ENCODE data around the gene LCMT1. TPM values are rescaled to one million over a fixed set of nuclear protein-coding genes. Genes with fewer than 3 reads are reported as not detected.

LCMT1 gene
- total and polyA plus RNA-seq, 2 of the 4 experiments (the other 2 are of a cell fraction) = 33.1 to 60.4 TPM

DNA sequence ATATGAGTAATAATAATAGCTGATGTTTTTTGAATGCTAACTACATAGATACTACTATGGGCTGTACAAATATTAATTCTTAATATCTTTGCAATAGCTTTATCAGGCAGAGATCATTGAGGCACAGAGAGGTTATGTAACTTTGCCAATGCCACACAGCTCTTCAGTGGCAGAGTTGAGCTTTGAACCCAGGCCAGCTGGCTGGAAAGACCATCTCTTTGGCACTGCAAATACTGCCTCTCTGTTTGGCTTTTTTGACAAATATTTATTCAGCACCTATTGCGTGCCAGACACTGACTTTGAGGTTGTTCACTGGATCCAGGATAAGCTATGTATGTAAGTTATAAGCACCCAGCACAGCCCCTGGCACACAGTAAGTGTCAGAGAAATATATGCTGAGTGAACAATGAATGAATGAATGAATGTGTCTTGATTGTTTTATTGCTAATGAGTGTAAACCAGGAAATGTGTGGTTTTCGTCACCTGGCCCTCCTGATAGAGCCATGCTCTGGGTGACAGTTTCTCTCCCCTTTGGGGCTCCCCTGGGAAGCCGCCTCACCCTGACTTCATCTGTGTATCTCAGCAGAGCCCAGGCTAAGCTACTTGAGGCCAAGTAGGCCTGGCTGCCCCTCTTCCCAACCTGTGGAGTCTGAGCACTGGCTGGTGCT, 107.7 kb downstream of the LCMT1 start:
- POLR2A ChIA-PET (ENCODE audit: unreplicated experiment) = no interaction called here
- no peak for ATAC-seq (ENCODE audit: low read depth)

More for the DNA sequence above, 107.7 kb downstream of the LCMT1 start:
- H2AFZ ChIP-seq (replicated peaks; ENCODE audit: low read length, poor library complexity) = no peak overlapping the region
- no peak overlapping the region for H2AK5ac ChIP-seq (ENCODE audit: low read depth, low read length)
- BruUV-seq (replicated peaks) = no TSS peak
- no peak overlapping the region for H3K4me3 ChIP-seq (ENCODE audit: insufficient read depth, low read depth, low read length)
- H3K9me1 ChIP-seq (ENCODE audit: insufficient read depth, low read length) = no peaks in the 10 kb centered on the region
- no peak overlapping the region for H3K18ac ChIP-seq (ENCODE audit: low read depth, low read length)
- H3K27me3 ChIP-seq (ENCODE audit: control insufficient read depth, insufficient read depth, low read length) = peaks cover 26% of the 10 kb centered on the region
- H3K9ac ChIP-seq (ENCODE audit: low read depth, low read length) = no peak overlapping the region
- CTCF ChIA-PET = no interaction called here
- H3K14ac ChIP-seq (replicated peaks; ENCODE audit: low read depth, low read length) = no peak overlapping the region
- no peaks in the 10 kb centered on the region for H3K9me3 ChIP-seq (ENCODE audit: control insufficient read depth, insufficient read depth, low read length)
- intact Hi-C loops (cut with micrococcal nuclease) (no loop called here), in situ Hi-C loops (cut with MboI; ENCODE audit: low sequenced_read_pairs) (no loop called here), dilution Hi-C loops (cut with HindIII; ENCODE audit: low sequenced_read_pairs, unreplicated experiment) (no loop called here)
- H4K5ac ChIP-seq (ENCODE audit: low read depth, low read length) = no peak overlapping the region
- H4K8ac ChIP-seq (ENCODE audit: low read depth in 2 of 2, low read length in 2 of 2) = no peak overlapping the region
- H2BK15ac ChIP-seq (ENCODE audit: low read depth, low read length) = no peak overlapping the region
- H4K20me1 ChIP-seq (ENCODE audit: insufficient read depth, low read length) = no peaks in the 10 kb centered on the region
- H2BK120ac ChIP-seq (ENCODE audit: low read depth, low read length) = no peak overlapping the region
- no CpG with 5 or more reads among the region's 3 CpGs for WGBS, 2 experiments (ENCODE audit: extremely low coverage in 2 of 2, insufficient read length in 1 of 2)
- H3K23ac ChIP-seq (ENCODE audit: low read depth, low read length) = no peak overlapping the region
- H2BK5ac ChIP-seq (ENCODE audit: low read depth, low read length, poor library complexity, severe bottlenecking) = no peak overlapping the region
- no peak overlapping the region for H2AK9ac ChIP-seq (replicated peaks; ENCODE audit: low read depth, low read length, poor library complexity)
- TF ChIP-seq MAFK (IDR thresholded peaks at IDR 0.05; ENCODE audit: low read depth, low read length) (no peak), NFE2L2 (IDR thresholded peaks at IDR 0.05; ENCODE audit: low read depth, low read length) (no peak)
- TF ChIP-seq, protein P1, sequence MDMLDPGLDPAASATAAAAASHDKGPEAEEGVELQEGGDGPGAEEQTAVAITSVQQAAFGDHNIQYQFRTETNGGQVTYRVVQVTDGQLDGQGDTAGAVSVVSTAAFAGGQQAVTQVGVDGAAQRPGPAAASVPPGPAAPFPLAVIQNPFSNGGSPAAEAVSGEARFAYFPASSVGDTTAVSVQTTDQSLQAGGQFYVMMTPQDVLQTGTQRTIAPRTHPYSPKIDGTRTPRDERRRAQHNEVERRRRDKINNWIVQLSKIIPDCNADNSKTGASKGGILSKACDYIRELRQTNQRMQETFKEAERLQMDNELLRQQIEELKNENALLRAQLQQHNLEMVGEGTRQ (IDR thresholded peaks at IDR 0.05; ENCODE audit: low read depth, low read length) = no peak
- no peak overlapping the region for H3K56ac ChIP-seq (ENCODE audit: extremely low read depth, insufficient read depth, low read length)
- H3K79me1 ChIP-seq (ENCODE audit: low read depth in 1 of 2, low read length in 2 of 2) = no peaks in the 10 kb centered on the region
- H3K4me1 ChIP-seq (ENCODE audit: control insufficient read depth, insufficient read depth, low read length) = no peaks in the 10 kb centered on the region
- H3K4me2 ChIP-seq (ENCODE audit: low read depth, low read length) = no peak overlapping the region
- no peak overlapping the region for H3K4ac ChIP-seq (ENCODE audit: low read depth, low read length)
- H2BK20ac ChIP-seq (ENCODE audit: low read depth, low read length) = no peak overlapping the region
- H3K36me3 ChIP-seq (ENCODE audit: control insufficient read depth, insufficient read depth, low read length) = no peaks in the 10 kb centered on the region
- H4K91ac ChIP-seq (ENCODE audit: insufficient read depth, low read depth, low read length) = no peak overlapping the region
- DNase-seq = no peak
- no peak overlapping the region for H3K27ac ChIP-seq (ENCODE audit: insufficient read depth, low read length)

Data from IMR-90 (cell line).